H9 (cell line): ENCODE measurements around the gene RAD50. TPM values are rescaled to one million over a fixed set of nuclear protein-coding genes. Genes with fewer than 3 reads are reported as not detected.

ENCODE experiments used
- DNase-seq: peaks from one replicate; pipeline ENCODE4 v3.0.0-alpha.2; 2017
- H2AFZ ChIP-seq: one replicate; pipeline ENCODE4 v1.6.1; 2013; ENCODE audit warnings: mild to moderate bottlenecking, low read length, control low read depth, moderate library complexity
- H2AK5ac ChIP-seq: 2 replicates; pipeline ENCODE4 v1.6.1; 2013; ENCODE audit warnings: low read length, control low read depth, mixed read lengths; ENCODE audit not compliant: insufficient read length
- H2BK120ac ChIP-seq: one replicate; pipeline ENCODE4 v1.6.1; 2013; ENCODE audit warnings: low read depth, mild to moderate bottlenecking, low read length, control low read depth, inconsistent platforms; ENCODE audit not compliant: poor library complexity, severe bottlenecking
- H2BK12ac ChIP-seq: 2 replicates; pipeline ENCODE4 v1.6.1; 2013; ENCODE audit warnings: low read length, control low read depth, mixed read lengths, low read depth; ENCODE audit not compliant: insufficient read length
- H2BK15ac ChIP-seq: 2 replicates; pipeline ENCODE4 v1.6.1; 2013; ENCODE audit warnings: low read depth, low read length, control low read depth
- H2BK20ac ChIP-seq: one replicate; pipeline ENCODE4 v1.6.1; 2013; ENCODE audit warnings: low read depth, mild to moderate bottlenecking, low read length, control low read depth, inconsistent platforms; ENCODE audit not compliant: poor library complexity, severe bottlenecking
- H2BK5ac ChIP-seq: 2 replicates; pipeline ENCODE4 v1.6.1; 2013; ENCODE audit warnings: low read length, control low read depth, mixed read lengths; ENCODE audit not compliant: insufficient read length
- H3K14ac ChIP-seq: 2 replicates; pipeline ENCODE4 v1.6.1; 2013; ENCODE audit warnings: low read length, control low read depth; ENCODE audit not compliant: insufficient read depth
- H3K18ac ChIP-seq: 2 replicates; pipeline ENCODE4 v1.6.1; 2013; ENCODE audit warnings: low read depth, mild to moderate bottlenecking, mixed read lengths, low read length, control low read depth; ENCODE audit not compliant: insufficient read length
- H3K23ac ChIP-seq: 2 replicates; pipeline ENCODE4 v1.6.1; 2013; ENCODE audit warnings: low read length, control low read depth, mixed read lengths, low read depth; ENCODE audit not compliant: insufficient read length
- H3K23me2 ChIP-seq: 2 replicates; pipeline ENCODE4 v1.6.1; 2013; ENCODE audit warnings: low read depth, mild to moderate bottlenecking, mixed read lengths, low read length, control low read depth; ENCODE audit not compliant: insufficient read length, poor library complexity, severe bottlenecking
- H3K27ac ChIP-seq: 2 replicates; pipeline ENCODE4 v1.5.1; 2013; ENCODE audit warnings: low read length, control low read depth, mixed read lengths, low read depth; ENCODE audit not compliant: insufficient read length
- H3K27me3 ChIP-seq: 2 replicates; pipeline ENCODE4 v1.6.1; 2013; ENCODE audit warnings: low read length, control low read depth, inconsistent platforms; ENCODE audit not compliant: insufficient read depth
- H3K4ac ChIP-seq: 2 replicates; pipeline ENCODE4 v1.6.1; 2013; ENCODE audit warnings: low read depth, mild to moderate bottlenecking, control low read depth, inconsistent platforms, low read length, moderate library complexity
- H3K4me1 ChIP-seq: 2 replicates; pipeline ENCODE4 v1.6.1; 2013; ENCODE audit warnings: low read length, control low read depth, inconsistent platforms; ENCODE audit not compliant: insufficient read depth
- H3K4me2 ChIP-seq: 2 replicates; pipeline ENCODE4 v1.6.1; 2013; ENCODE audit warnings: low read length, control low read depth, mixed read lengths; ENCODE audit not compliant: insufficient read length, insufficient read depth
- H3K56ac ChIP-seq: 2 replicates; pipeline ENCODE4 v1.6.1; 2013; ENCODE audit warnings: low read depth, mild to moderate bottlenecking, mixed read lengths, low read length, control low read depth; ENCODE audit not compliant: insufficient read length
- H3K79me1 ChIP-seq: 2 replicates; pipeline ENCODE4 v1.6.1; 2013; ENCODE audit warnings: low read depth, mild to moderate bottlenecking, moderate library complexity, low read length, control low read depth, inconsistent platforms; ENCODE audit not compliant: insufficient read depth, poor library complexity, severe bottlenecking
- H3K79me2 ChIP-seq: 2 replicates; pipeline ENCODE4 v1.6.1; 2013; ENCODE audit warnings: low read length, control low read depth, inconsistent platforms; ENCODE audit not compliant: insufficient read depth
- H3K9ac ChIP-seq: 2 replicates; pipeline ENCODE4 v1.6.1; 2013; ENCODE audit warnings: low read length, control low read depth, mixed read lengths; ENCODE audit not compliant: insufficient read length; ENCODE audit errors: extremely low read depth
- H3K9me3 ChIP-seq: one replicate; pipeline ENCODE4 v1.6.1; 2013; ENCODE audit warnings: low read depth, low read length, inconsistent platforms; ENCODE audit not compliant: control insufficient read depth
- H3T11ph ChIP-seq: one replicate; pipeline ENCODE4 v1.6.1; 2013; ENCODE audit warnings: mild to moderate bottlenecking, low read length, control low read depth, inconsistent platforms
- H4K20me1 ChIP-seq: one replicate; pipeline ENCODE4 v1.6.1; 2013; ENCODE audit not compliant: control insufficient read depth, insufficient read length, insufficient read depth
- H4K5ac ChIP-seq: 2 replicates; pipeline ENCODE4 v1.6.1; 2013; ENCODE audit warnings: low read depth, mild to moderate bottlenecking, mixed read lengths, low read length, control low read depth; ENCODE audit not compliant: insufficient read length
- H4K8ac ChIP-seq: replicated peaks from 2 replicates; pipeline ENCODE4 v1.6.1; 2013; ENCODE audit warnings: low read length, control low read depth, mixed read lengths, low read depth; ENCODE audit not compliant: insufficient read length
- H4K91ac ChIP-seq: 2 replicates; pipeline ENCODE4 v1.6.1; 2013; ENCODE audit warnings: low read depth, mild to moderate bottlenecking, moderate library complexity, mixed read lengths, low read length, control low read depth; ENCODE audit not compliant: insufficient read length
- H3K27ac Mint-ChIP-seq, 3 experiments: 2 replicates in 2 of 3; 3 replicates in 1 of 3; pipeline ENCODE4 v1.8.0; 2020 to 2021; ENCODE audit warnings: mixed read lengths in 3 of 3, mild to moderate bottlenecking in 1 of 3, moderate library complexity in 1 of 3
- H3K27me3 Mint-ChIP-seq: 2 replicates; pipeline ENCODE4 v1.8.0; 2021; ENCODE audit warnings: low read depth, mild to moderate bottlenecking, moderate library complexity, mixed read lengths
- H3K36me3 Mint-ChIP-seq, 3 experiments: 2 replicates in 2 of 3; 3 replicates in 1 of 3; pipeline ENCODE4 v1.8.0; 2020 to 2021; ENCODE audit warnings: low read depth in 3 of 3, mixed read lengths in 3 of 3; ENCODE audit not compliant: insufficient read depth in 1 of 3
- H3K4me1 Mint-ChIP-seq, 2 experiments: 2 replicates each; pipeline ENCODE4 v1.8.0; 2020; ENCODE audit warnings: mixed read lengths in 2 of 2
- H3K4me3 Mint-ChIP-seq, 2 experiments: 2 replicates in 1 of 2; 3 replicates in 1 of 2; pipeline ENCODE4 v1.8.0; 2020 to 2021; ENCODE audit warnings: mild to moderate bottlenecking in 2 of 2, mixed read lengths in 2 of 2, moderate library complexity in 1 of 2
- H3K9me3 Mint-ChIP-seq, 2 experiments: 2 replicates in 1 of 2; 3 replicates in 1 of 2; pipeline ENCODE4 v1.8.0; 2020; ENCODE audit warnings: mild to moderate bottlenecking in 2 of 2, mixed read lengths in 2 of 2, moderate library complexity in 1 of 2
- WGBS: extraction: QIAGEN DNeasy Blood & Tissue Kit; methylation state at CpG from one replicate; pipeline ENCODE4 v1.1.7; 2013; ENCODE audit warnings: missing lambda C conversion rate, low lambda C conversion rate, mixed read lengths; ENCODE audit not compliant: insufficient read length; ENCODE audit errors: extremely low coverage; 5-methylcytosine and 5-hydroxymethylcytosine counted together
- total RNA-seq: library from RNA; stranded (reverse); gene quantifications from 2 replicates; pipeline ENCODE4 v1.2.1, GENCODE V29; 2021
- TF ChIP-seq, protein P1 (sequence below): fragments of 200-600 bp; sonication (generic); conservative IDR thresholded peaks from 3 replicates; pipeline ENCODE4 v1.8.0; 2021; ENCODE audit warnings: antibody characterized with exemption, mild to moderate bottlenecking

RAD50 gene
- total RNA-seq, 1 experiment from 2014 or later: 46.1 TPM

DNA sequence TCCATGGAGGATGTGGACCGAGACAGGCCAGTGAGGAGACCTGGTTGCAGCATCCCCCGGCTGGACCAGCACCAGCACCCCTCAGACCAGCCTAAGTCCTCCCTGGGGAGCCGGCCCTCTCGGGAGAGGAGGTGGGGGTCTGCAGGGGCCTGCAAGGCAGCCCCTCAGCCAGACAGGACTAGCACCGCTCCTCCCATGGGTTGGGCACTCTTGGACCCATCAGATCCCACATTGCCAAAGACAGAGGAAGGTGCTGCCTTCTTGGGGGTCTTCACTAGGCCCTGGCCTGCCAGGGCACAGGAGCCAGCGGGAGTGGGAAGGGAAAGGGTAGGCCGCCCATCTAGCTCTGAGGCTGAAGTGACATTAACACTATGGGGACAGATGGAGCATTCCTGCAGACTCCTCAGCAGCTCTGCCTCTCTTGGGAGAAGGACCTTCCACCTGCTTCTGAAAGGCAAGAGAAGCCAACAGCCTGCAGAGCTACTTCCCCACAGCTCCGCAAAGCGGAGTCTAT is 108.0 kb downstream of the RAD50 start:
- WGBS: no CpG with 5 or more reads among the region's 9 CpGs
- H3K9me3 Mint-ChIP-seq: no peaks in the 10 kb centered on the region; a peak in 1 of 5 replicates
- no peak overlapping the region for H3K4ac ChIP-seq
- H3K9me3 ChIP-seq: no peaks in the 10 kb centered on the region
- no peaks in the 10 kb centered on the region for H4K20me1 ChIP-seq
- no peak overlapping the region for H3K23ac ChIP-seq
- TF ChIP-seq, protein P1, sequence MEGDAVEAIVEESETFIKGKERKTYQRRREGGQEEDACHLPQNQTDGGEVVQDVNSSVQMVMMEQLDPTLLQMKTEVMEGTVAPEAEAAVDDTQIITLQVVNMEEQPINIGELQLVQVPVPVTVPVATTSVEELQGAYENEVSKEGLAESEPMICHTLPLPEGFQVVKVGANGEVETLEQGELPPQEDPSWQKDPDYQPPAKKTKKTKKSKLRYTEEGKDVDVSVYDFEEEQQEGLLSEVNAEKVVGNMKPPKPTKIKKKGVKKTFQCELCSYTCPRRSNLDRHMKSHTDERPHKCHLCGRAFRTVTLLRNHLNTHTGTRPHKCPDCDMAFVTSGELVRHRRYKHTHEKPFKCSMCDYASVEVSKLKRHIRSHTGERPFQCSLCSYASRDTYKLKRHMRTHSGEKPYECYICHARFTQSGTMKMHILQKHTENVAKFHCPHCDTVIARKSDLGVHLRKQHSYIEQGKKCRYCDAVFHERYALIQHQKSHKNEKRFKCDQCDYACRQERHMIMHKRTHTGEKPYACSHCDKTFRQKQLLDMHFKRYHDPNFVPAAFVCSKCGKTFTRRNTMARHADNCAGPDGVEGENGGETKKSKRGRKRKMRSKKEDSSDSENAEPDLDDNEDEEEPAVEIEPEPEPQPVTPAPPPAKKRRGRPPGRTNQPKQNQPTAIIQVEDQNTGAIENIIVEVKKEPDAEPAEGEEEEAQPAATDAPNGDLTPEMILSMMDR: no peak
- no peak overlapping the region for H4K91ac ChIP-seq
- H2BK12ac ChIP-seq: no peak overlapping the region
- H3K23me2 ChIP-seq: no peaks in the 10 kb centered on the region
- DNase-seq: no peak
- no peaks in the 10 kb centered on the region for H3K79me1 ChIP-seq
- no peak overlapping the region for H2BK20ac ChIP-seq
- H3K18ac ChIP-seq: no peak overlapping the region
- no peak overlapping the region for H3K4me2 ChIP-seq
- no peak overlapping the region for H2BK5ac ChIP-seq
- H3K9ac ChIP-seq: no peak overlapping the region
- no peak overlapping the region for H4K5ac ChIP-seq
- H3K4me1 ChIP-seq: no peaks in the 10 kb centered on the region
- no peak overlapping the region for H4K8ac ChIP-seq
- no peak overlapping the region for H2AFZ ChIP-seq
- H3K4me3 Mint-ChIP-seq: no peak overlapping the region
- H2BK15ac ChIP-seq: no peak overlapping the region
- H3K4me1 Mint-ChIP-seq: peaks cover 21 to 31% of the 10 kb centered on the region in 2 experiments
- H3K36me3 Mint-ChIP-seq: no peaks in the 10 kb centered on the region
- no peak overlapping the region for H3K14ac ChIP-seq
- H3K56ac ChIP-seq: no peak overlapping the region
- H3K27ac Mint-ChIP-seq: no peak overlapping the region
- H3K79me2 ChIP-seq: no peaks in the 10 kb centered on the region
- H2BK120ac ChIP-seq: no peak overlapping the region
- H3K27me3 ChIP-seq: no peaks in the 10 kb centered on the region
- H3K27me3 Mint-ChIP-seq: peaks cover 2% of the 10 kb centered on the region
- H3T11ph ChIP-seq: no peak overlapping the region
- H3K27ac ChIP-seq: no peak overlapping the region
- H2AK5ac ChIP-seq: no peak overlapping the region
